Thyroid gland (tissue), 4 donors: ENCODE measurements around the gene C1QL1. TPM values are rescaled to one million over a fixed set of nuclear protein-coding genes. Genes with fewer than 3 reads are reported as not detected.

ENCODE experiments used
- DNase-seq, 2 donors: peaks; one replicate each; pipeline ENCODE4 v3.0.0-alpha.2; 2019
- H3K27ac ChIP-seq, 3 donors: fragments of 200-600 bp; sonication (generic); 1 replicate in 2 of 3; 2 replicates in 1 of 3; pipeline ENCODE4 v1.5.1; 2016 to 2019; ENCODE audit warnings: mild to moderate bottlenecking in 1 of 3, moderate library complexity in 1 of 3
- H3K27me3 ChIP-seq: fragments of 200-600 bp; sonication (generic); one replicate; pipeline ENCODE4 v1.5.1; 2019
- H3K36me3 ChIP-seq, 2 donors: fragments of 200-600 bp; sonication (generic); one replicate each; pipeline ENCODE4 v1.5.1; 2016 to 2019
- H3K4me1 ChIP-seq, 2 donors: fragments of 200-600 bp; sonication (generic); one replicate each; pipeline ENCODE4 v1.5.1; 2017 to 2019
- H3K4me3 ChIP-seq, 3 donors: fragments of 200-600 bp; sonication (generic); replicated peaks in 1 of 3; 1 replicate in 2 of 3; 2 replicates in 1 of 3; pipeline ENCODE4 v1.5.1; 2016; ENCODE audit warnings: mild to moderate bottlenecking in 1 of 3
- H3K9me3 ChIP-seq: fragments of 200-600 bp; sonication (generic); one replicate; pipeline ENCODE4 v1.5.1; 2017
- CTCF ChIP-seq, 6 experiments: fragments of 200-600 bp in 3 of 6; fragments of 450-650 bp in 3 of 6; sonication (generic) in 3 of 6; IDR thresholded peaks; one replicate each; pipeline ENCODE4 v1.5.1; 2016 to 2019; ENCODE audit warnings: antibody characterized with exemption in 6 of 6, mild to moderate bottlenecking in 2 of 6, inconsistent platforms in 1 of 6, moderate library complexity in 1 of 6
- POLR2A ChIP-seq, 2 donors: fragments of 450-650 bp; IDR thresholded peaks; one replicate each; pipeline ENCODE4 v1.6.1; 2017; ENCODE audit warnings: antibody characterized with exemption in 2 of 2, mild to moderate bottlenecking in 2 of 2, moderate library complexity in 1 of 2
- WGBS, 2 donors: methylation state at CpG; one replicate each; pipeline ENCODE4 v1.1.5; 2017; 5-methylcytosine and 5-hydroxymethylcytosine counted together
- intact Hi-C: fragments of 100-400 bp; cut with DNase I; formaldehyde crosslinking; loops from one replicate; pipeline ENCODE4 v1.15.1; 2023
- microRNA-seq: library from miRNA; unstranded; fragments of <30 nt; microRNA quantifications from one replicate; pipeline ENCODE4, GENCODE V29; 2016
- small RNA-seq: library from RNA; depleted of rRNA; stranded (forward); fragments of <200 nt; gene quantifications from one replicate; pipeline ENCODE3, GENCODE V24; 2016
- total RNA-seq, 4 donors: library from RNA; depleted of rRNA; stranded (reverse); fragments of >200 nt; gene quantifications; one replicate each; pipeline ENCODE4 v1.2.3, GENCODE V29; 2016

C1QL1 gene
- total RNA-seq, 4 donors from 2014 or later = 0.59 to 0.75 TPM; not detected in 2

GRCh38 chr17:44911133-44912001 is 56.7 kb downstream of the C1QL1 start:
- 20 to 43% methylated on average over 9 to 25 of the region's 56 CpGs for WGBS, 2 donors
- no peaks in the 10 kb centered on the region for H3K36me3 ChIP-seq
- no peak overlapping the region for H3K27ac ChIP-seq
- DNase-seq = peak; percentile 74
- no peaks in the 10 kb centered on the region for H3K9me3 ChIP-seq
- intact Hi-C loops = no loop called here
- H3K4me3 ChIP-seq = peak overlapping the region in 1 of 3 donors; percentile 9
- no peaks in the 10 kb centered on the region for H3K27me3 ChIP-seq
- TF ChIP-seq CTCF (IDR thresholded peaks at IDR 0.05) (peak in 4 of 6 experiments; percentile 35 to 56 (median 46)), POLR2A (IDR thresholded peaks at IDR 0.05) (no peak)
- H3K4me1 ChIP-seq = peaks cover 2 to 34% of the 10 kb centered on the region in 2 donors

- no peak overlapping the region for H3K27ac ChIP-seq
- intact Hi-C loops = no loop called here
- 83 to 87% methylated on average over 13 of the region's 13 CpGs for WGBS, 2 donors
- no peak for DNase-seq
- H3K4me1 ChIP-seq = peaks cover 0 to 25% of the 10 kb centered on the region in 2 donors
- H3K36me3 ChIP-seq = no peaks in the 10 kb centered on the region
- H3K9me3 ChIP-seq = no peaks in the 10 kb centered on the region
- no peak for TF ChIP-seq CTCF (IDR thresholded peaks at IDR 0.05)
- TF ChIP-seq POLR2A (IDR thresholded peaks at IDR 0.05) = no peak
- no peak overlapping the region for H3K4me3 ChIP-seq
- H3K27me3 ChIP-seq = no peaks in the 10 kb centered on the region
Measured at GRCh38 chr17:44910231-44911106, 57.6 kb downstream of the C1QL1 start.

Small RNA genes within 50 kb of the gene (microRNA-seq; reads per million reads assigned to microRNA genes)
- gene MIR6783 = not detected

Small RNA genes within 50 kb of the gene (small RNA-seq; reads per million reads assigned to genes)
- not detected for gene AC015936.2
- gene MIR6783 = not detected

Other genes with a start within 250 kb of the C1QL1 start
- under 1 TPM in 3 of 4 donors, not detected in 1; 0.22 to 0.29 (median 0.27) TPM for gene ADAM11, start 209.3 kb downstream of the C1QL1 start, total RNA-seq
- 1 to 10 TPM; 1.4 to 6.1 (median 3.8) TPM for gene GJC1, start 138.0 kb downstream of the C1QL1 start, total RNA-seq
- gene HIGD1B, start 120.4 kb downstream of the C1QL1 start, total RNA-seq = not detected
- gene EFTUD2, start 68.9 kb downstream of the C1QL1 start, total RNA-seq = 100 to 1,000 TPM in 1 of 4 donors, 10 to 100 TPM in 3; 49.2 to 110 (median 75.1) TPM
- 1 to 10 TPM in 2 of 4 donors, under 1 TPM in 1, not detected in 1; 0.33 to 2.3 (median 2.0) TPM for gene GFAP, start 52.8 kb downstream of the C1QL1 start, total RNA-seq
- under 1 TPM in 3 of 4 donors, not detected in 1; 0.11 to 0.50 (median 0.34) TPM for gene KIF18B, start 20.5 kb downstream of the C1QL1 start, total RNA-seq
- gene DCAKD, start 83.3 kb upstream of the C1QL1 start, total RNA-seq = 100 to 1,000 TPM in 1 of 4 donors, 10 to 100 TPM in 3; 53.5 to 102 (median 72.9) TPM
- 10 to 100 TPM; 71.7 to 98.9 (median 85.2) TPM for gene NMT1, start 93.0 kb upstream of the C1QL1 start, total RNA-seq
- gene PLCD3, start 164.2 kb upstream of the C1QL1 start, total RNA-seq = 10 to 100 TPM in 3 of 4 donors, 1 to 10 TPM in 1; 8.6 to 24.8 (median 16.9) TPM
- gene ACBD4, start 167.4 kb upstream of the C1QL1 start, total RNA-seq = 10 to 100 TPM; 16.7 to 20.4 (median 17.7) TPM
- 10 to 100 TPM; 15.6 to 33.5 (median 18.4) TPM for gene HEXIM1, start 180.2 kb upstream of the C1QL1 start, total RNA-seq
- 10 to 100 TPM in 2 of 4 donors, 1 to 10 TPM in 2; 3.9 to 16.3 (median 10.0) TPM for gene HEXIM2, start 193.6 kb upstream of the C1QL1 start, total RNA-seq